HUES64 (cell line): ENCODE data around the gene HBQ1.
"Not testable (repeated sequence)": the region's sequence is repeated elsewhere in the genome, so short reads cannot be mapped to it uniquely, and the experiment has no call there.

Experiments
- H3K27ac ChIP-seq: 2 replicates; pipeline ENCODE4 v1.7.0; 2013; ENCODE audit warnings: low read depth, low read length, inconsistent platforms
- H3K27me3 ChIP-seq: 2 replicates; pipeline ENCODE4 v1.6.1; 2013; ENCODE audit warnings: mild to moderate bottlenecking, low read length; ENCODE audit not compliant: insufficient read depth
- H3K36me3 ChIP-seq: 2 replicates; pipeline ENCODE4 v1.6.1; 2013; ENCODE audit warnings: mild to moderate bottlenecking, low read length; ENCODE audit not compliant: insufficient read depth
- H3K4me1 ChIP-seq: 2 replicates; pipeline ENCODE4 v1.6.1; 2013; ENCODE audit warnings: mild to moderate bottlenecking, low read length, moderate library complexity; ENCODE audit not compliant: insufficient read depth
- H3K4me3 ChIP-seq: 2 replicates; pipeline ENCODE4 v1.5.1; 2013; ENCODE audit warnings: mild to moderate bottlenecking, low read length, moderate library complexity
- H3K9ac ChIP-seq: 2 replicates; pipeline ENCODE4 v1.6.1; 2013; ENCODE audit warnings: mild to moderate bottlenecking, low read depth, low read length
- H3K9me3 ChIP-seq: 2 replicates; pipeline ENCODE4 v1.6.1; 2013; ENCODE audit warnings: low read depth, low read length; ENCODE audit not compliant: insufficient read depth
- WGBS: fragments of 150-250, 120-280 bp; methylation state at CpG from one replicate; pipeline ENCODE4 v1.1.7; 2013; ENCODE audit warnings: missing lambda C conversion rate; 5-methylcytosine and 5-hydroxymethylcytosine counted together

The HBQ1 gene

DNA sequence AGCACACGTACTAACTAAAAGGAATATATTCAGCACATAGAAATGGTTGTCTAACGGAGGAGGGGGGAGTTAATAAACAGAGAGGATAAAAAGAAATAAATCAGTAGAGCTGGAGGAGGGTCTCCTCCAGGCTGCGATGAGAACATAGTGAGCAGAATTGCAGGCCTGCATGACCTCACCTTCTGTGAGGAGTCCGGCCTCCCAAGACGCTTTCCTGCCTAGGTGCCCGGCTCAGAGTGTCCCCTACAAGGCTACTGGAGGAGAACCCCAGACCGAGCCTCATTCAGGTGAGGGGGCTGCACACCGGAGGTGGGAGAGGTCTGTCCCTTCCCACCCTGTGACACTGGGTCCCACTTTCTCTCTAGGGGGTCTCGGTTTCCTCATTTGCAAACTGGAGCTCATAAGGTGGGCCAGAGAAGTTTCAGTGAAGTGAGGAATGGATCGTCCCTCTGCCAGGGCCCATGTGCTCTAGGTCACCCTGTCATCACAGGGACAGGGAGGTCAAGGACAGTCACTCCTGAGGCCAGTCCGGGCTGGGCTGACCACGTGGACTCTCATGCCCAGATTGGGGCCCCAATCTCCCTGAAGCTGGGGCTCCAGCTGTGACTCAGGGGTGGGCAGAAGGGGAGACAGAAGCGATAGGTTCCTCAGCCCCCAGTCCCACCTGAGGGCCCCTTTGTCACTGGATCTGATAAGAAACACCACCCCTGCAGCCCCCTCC is 17.8 kb upstream of the HBQ1 start:
- H3K4me3 ChIP-seq: no peak overlapping the region
- H3K9ac ChIP-seq: no peak overlapping the region
- no peaks in the 10 kb centered on the region for H3K9me3 ChIP-seq
- H3K4me1 ChIP-seq: peaks cover 14% of the 10 kb centered on the region
- no peaks in the 10 kb centered on the region for H3K36me3 ChIP-seq
- 91% methylated on average over 13 of the region's 13 CpGs for WGBS
- no peak overlapping the region for H3K27ac ChIP-seq
- H3K27me3 ChIP-seq: peaks cover 66% of the 10 kb centered on the region

DNA sequence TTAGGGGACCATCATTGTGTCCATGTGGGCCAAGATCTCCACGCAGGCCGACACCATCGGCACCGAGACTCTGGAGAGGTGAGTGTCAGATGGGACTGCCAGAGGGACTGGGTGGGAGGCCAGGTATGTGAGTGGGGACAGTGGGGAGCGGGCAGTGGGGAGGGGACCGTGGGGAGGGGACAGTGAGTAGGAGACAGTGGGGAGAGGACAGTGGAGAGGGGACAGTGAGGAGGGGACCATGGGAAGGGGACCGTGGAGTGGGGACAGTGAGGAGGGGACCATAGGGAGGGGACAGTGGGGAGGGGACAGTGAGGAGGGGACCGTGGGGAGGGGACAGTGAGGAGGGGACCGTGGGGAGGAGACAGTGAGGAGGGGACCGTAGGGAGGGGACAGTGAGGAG is 17.1 kb upstream of the HBQ1 start:
- not testable (repeated sequence) for H3K36me3 ChIP-seq

DNA sequence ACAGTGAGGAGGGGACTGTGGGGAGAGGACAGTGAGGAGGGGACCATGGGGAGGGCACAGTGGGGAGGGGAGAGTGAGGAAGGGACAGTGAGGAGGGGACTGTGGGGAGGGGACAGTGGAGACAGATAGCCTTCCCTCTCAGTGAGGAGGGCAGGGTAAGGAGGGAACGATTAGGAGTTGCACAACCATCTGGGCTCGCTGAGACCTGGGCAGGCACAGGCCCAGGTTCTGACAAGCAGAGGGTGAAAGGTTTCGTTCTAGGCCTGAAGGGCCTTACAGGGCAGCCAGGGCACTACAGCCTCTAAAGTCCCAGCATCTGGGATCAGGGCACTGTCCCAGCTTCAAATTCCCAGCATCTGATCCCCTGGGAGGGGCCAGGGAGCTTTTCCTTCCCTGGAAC is 16.6 kb upstream of the HBQ1 start:
- Histone ChIP-seq H3K4me1 (peaks cover 14% of the 10 kb centered on the region), H3K27me3 (peaks cover 66% of the 10 kb centered on the region)
- H3K4me3 ChIP-seq, H3K36me3 ChIP-seq, H3K9me3 ChIP-seq, H3K27ac ChIP-seq, H3K9ac ChIP-seq: not testable (repeated sequence)
- no CpG with 5 or more reads among the region's 3 CpGs for WGBS

More for the DNA sequence above, 17.1 kb upstream of the HBQ1 start:
- Histone ChIP-seq H3K4me1 (peaks cover 14% of the 10 kb centered on the region), H3K27me3 (peaks cover 66% of the 10 kb centered on the region)
- H3K9ac ChIP-seq, H3K4me3 ChIP-seq, H3K27ac ChIP-seq, H3K9me3 ChIP-seq: not testable (repeated sequence)
- 85% methylated on average over 9 of the region's 10 CpGs for WGBS

DNA sequence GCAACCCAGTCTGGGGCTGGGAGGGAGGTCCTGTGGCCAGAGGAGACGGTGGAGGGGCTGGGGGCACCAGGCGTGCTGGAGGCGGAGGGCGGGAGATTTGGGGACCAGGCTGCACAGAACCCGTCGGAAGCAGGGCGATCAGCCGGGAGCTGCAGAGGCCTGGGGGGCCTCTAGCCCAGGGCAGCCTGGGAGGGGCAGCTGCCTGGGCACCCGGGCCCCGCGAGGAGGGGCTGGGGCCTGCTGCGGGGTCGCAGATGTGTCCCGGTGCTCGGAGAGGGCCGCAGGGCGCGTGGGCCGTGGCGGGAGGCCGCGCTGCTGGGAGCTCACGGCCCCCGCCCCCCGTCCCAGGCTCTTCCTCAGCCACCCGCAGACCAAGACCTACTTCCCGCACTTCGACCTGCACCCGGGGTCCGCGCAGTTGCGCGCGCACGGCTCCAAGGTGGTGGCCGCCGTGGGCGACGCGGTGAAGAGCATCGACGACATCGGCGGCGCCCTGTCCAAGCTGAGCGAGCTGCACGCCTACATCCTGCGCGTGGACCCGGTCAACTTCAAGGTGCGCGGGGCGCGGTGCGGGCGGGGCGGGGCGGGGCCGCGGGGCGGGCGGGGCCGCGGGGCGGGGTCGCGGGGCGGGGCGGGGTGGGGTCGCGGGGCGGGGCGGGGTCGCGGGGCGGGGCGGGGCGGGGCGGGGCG is 16.0 kb upstream of the HBQ1 start:
- not testable (repeated sequence) for H3K9me3 ChIP-seq, H3K4me3 ChIP-seq, H3K9ac ChIP-seq, H3K27ac ChIP-seq, H3K36me3 ChIP-seq
- no CpG with 5 or more reads among the region's 80 CpGs for WGBS
- Histone ChIP-seq H3K27me3 (peaks cover 68% of the 10 kb centered on the region), H3K4me1 (peaks cover 14% of the 10 kb centered on the region)

DNA sequence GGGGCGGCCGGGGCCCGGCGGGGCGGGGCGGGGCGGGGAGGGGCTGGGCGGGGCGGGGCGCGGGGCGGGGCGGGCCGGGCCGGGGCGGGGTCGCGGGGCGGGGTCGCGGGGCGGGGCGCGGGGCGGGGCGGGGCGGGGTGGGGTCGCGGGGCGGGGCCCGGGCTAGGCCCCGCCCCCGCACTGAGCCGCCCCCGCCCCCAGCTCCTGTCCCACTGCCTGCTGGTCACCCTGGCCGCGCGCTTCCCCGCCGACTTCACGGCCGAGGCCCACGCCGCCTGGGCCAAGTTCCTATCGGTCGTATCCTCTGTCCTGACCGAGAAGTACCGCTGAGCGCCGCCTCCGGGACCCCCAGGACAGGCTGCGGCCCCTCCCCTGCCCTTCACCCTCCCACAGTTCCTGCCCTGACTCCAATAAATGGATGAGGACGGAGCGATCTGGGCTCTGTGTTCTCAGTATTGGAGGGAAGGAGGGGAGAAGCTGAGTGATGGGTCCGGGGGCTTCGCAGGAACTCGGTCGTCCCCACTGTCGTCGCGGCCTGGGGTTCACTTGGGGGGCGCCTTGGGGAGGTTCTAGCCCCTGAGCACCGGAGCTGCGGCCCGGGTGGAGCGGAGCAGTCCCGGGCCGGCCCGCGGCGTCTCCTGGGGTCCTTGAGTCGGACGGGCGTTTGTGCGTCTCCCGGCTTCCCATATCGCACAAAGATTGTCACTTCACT is 15.3 kb upstream of the HBQ1 start:
- H3K4me1 ChIP-seq: peaks cover 14% of the 10 kb centered on the region
- H3K4me3 ChIP-seq: peak overlapping the region; percentile 49
- H3K27me3 ChIP-seq: peaks cover 70% of the 10 kb centered on the region
- no peak overlapping the region for H3K27ac ChIP-seq
- H3K9me3 ChIP-seq: no peaks in the 10 kb centered on the region
- H3K36me3 ChIP-seq: no peaks in the 10 kb centered on the region
- WGBS: 2% methylated on average over 50 of the region's 77 CpGs
- no peak overlapping the region for H3K9ac ChIP-seq

DNA sequence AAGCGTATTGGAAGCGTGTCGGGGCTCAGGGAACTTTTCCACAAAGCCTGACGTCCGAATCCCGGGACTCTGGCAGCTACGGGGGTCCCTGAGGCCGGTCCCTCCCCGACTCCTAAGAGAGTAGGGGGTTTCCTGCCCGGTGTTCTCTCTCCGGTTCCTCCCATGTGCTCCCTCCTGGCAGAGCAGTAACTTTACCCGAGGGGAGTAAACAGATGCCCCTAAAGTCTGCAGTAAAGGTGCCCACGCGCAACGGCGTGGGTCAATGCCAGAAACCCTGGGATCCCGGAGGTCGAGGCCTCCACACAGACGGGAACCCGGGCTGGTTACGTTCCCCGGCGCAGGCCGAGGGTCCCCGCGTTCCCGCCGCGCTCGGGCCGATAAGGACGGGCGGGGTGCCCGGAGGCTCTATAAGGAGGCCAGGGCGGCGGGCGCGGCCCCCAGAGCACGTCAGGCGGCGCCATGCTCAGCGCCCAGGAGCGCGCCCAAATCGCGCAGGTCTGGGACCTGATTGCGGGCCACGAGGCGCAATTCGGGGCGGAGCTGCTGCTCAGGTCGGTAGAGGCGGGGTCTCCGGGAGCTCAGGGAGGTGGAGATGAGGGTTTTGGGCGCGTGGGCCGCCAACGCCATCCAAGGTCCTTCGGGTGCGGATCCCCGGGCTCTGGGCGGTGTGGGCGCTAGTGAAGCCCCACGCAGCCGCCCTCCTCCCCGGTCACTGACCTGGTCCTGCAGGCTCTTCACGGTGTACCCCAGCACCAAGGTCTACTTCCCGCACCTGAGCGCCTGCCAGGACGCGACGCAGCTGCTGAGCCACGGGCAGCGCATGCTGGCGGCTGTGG is 14.5 kb upstream of the HBQ1 start, which contains the start of gene HBM:
HBM (plus strand) TSS at position 440 of the 836 bp plus-strand sequence; CDS start at position 460, 20 bp downstream.
- 5% methylated on average over 75 of the region's 75 CpGs for WGBS
- Histone ChIP-seq H3K27ac (no peak within 1 kb of the TSS), H3K27me3 (peaks cover 77% of the 10 kb centered on the region), H3K9ac (no peak within 1 kb of the TSS), H3K4me3 (peak within 1 kb of the TSS; percentile 49), H3K9me3 (no peaks in the 10 kb centered on the region), H3K36me3 (no peaks in the 10 kb centered on the region), H3K4me1 (peaks cover 17% of the 10 kb centered on the region)

DNA sequence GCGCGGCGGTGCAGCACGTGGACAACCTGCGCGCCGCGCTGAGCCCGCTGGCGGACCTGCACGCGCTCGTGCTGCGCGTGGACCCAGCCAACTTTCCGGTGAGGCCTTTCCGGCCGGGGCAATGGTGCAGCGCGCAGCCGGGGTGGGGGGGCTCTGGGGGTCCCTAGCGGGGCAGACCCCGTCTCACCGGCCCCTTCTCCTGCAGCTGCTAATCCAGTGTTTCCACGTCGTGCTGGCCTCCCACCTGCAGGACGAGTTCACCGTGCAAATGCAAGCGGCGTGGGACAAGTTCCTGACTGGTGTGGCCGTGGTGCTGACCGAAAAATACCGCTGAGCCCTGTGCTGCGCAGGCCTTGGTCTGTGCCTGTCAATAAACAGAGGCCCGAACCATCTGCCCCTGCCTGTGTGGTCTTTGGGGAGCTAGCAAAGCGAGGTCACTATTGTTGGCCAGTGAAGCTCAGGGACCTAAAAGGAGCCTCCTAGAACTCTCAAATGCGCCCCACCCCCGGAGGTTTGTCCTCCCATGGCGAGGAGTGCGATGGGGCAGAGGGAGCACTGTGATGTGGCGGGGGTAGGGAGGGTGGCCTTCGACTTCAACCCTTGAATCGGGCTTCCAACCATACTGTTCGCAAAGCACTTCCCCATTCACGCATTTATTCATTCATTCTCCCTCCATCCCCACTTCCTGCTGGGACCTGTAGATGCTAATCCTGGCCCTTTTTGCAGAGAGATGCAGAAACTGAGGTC is 13.7 kb upstream of the HBQ1 start:
- Histone ChIP-seq H3K27ac (no peak overlapping the region), H3K9me3 (no peaks in the 10 kb centered on the region), H3K4me1 (peaks cover 17% of the 10 kb centered on the region), H3K4me3 (peak overlapping the region; percentile 49; the same call in 1 of the 2 replicates), H3K27me3 (peaks cover 78% of the 10 kb centered on the region), H3K9ac (no peak overlapping the region), H3K36me3 (no peaks in the 10 kb centered on the region)
- 13% methylated on average over 43 of the region's 45 CpGs for WGBS

DNA sequence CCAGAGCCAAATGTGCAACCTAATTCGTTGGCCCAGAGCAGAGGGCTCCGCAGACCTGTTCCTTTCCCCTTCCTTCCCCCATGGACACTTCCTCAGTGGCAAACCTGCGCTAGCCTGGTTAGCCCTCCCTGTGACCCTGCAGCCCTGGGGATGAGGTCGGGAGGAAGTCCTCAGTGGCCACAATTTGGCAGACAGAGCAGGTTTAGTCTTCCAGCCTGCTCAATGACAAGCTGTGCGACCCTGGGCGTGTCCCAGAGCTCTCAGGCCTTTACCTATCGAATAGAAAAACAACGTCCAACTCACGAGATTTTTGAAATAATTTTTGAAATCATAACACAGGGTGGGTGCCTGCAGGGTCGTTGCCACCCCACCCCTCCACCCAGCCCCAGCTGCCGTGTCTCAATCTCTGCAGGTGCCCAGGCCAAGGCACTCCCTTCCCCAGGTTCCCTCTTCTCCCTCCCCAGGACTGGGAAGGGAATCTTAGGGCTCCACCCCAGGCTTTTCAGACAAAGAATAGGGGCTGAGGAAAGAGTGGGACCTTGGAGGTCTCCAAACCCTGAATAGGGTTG is 13.1 kb upstream of the HBQ1 start:
- no peak overlapping the region for H3K9ac ChIP-seq
- no peaks in the 10 kb centered on the region for H3K36me3 ChIP-seq
- H3K27ac ChIP-seq: no peak overlapping the region
- peak overlapping the region; percentile 49; the same call in 1 of the 2 replicates for H3K4me3 ChIP-seq
- H3K4me1 ChIP-seq: peaks cover 17% of the 10 kb centered on the region
- WGBS: 34% methylated on average over 11 of the region's 11 CpGs
- peaks cover 81% of the 10 kb centered on the region for H3K27me3 ChIP-seq
- no peaks in the 10 kb centered on the region for H3K9me3 ChIP-seq

DNA sequence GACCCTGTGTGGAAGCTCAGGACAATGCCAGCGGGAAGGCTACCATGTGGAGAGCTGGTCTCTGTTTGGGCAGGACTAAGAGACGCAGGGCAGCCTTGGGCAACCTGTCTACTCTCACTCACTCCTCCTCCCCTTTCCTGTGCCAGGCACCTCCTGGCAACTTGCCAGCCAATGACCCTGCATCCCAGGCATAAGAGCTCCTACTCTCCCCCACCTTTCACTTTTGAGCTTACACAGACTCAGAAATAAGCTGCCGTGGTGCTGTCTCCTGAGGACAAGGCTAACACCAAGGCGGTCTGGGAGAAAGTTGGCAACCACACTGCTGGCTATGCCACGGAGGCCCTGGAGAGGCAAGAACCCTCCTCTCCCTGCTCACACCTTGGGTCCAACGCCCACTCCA is 11.8 kb upstream of the HBQ1 start:
- no peaks in the 10 kb centered on the region for H3K36me3 ChIP-seq
- H3K9me3 ChIP-seq: no peaks in the 10 kb centered on the region
- H3K9ac ChIP-seq: no peak overlapping the region
- peaks cover 79% of the 10 kb centered on the region for H3K27me3 ChIP-seq
- no peak overlapping the region for H3K27ac ChIP-seq
- peaks cover 17% of the 10 kb centered on the region for H3K4me1 ChIP-seq
- no peak overlapping the region for H3K4me3 ChIP-seq
- WGBS: 82% methylated on average over 6 of the region's 6 CpGs

DNA sequence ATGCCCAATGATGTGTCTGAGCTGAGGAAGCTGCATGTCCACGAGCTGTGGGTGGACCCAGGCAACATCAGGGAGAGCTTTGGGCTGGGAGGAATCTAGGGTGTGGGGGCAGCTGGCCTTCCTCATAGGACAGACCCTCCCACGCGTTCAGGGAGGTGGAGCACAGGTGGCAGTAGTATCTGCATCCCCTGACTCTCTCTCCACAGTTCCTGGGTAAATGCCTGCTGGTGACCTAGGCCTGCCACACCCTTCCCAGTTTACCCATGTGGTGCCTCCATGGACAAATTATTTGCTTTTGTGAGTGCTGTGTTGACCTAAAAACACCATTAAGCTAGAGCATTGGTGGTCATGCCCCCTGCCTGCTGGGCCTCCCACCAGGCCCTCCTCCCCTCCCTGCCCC is 11.2 kb upstream of the HBQ1 start:
- Histone ChIP-seq H3K36me3 (no peaks in the 10 kb centered on the region), H3K9me3 (no peaks in the 10 kb centered on the region), H3K9ac (no peak overlapping the region), H3K27ac (no peak overlapping the region), H3K4me1 (peaks cover 17% of the 10 kb centered on the region), H3K27me3 (peaks cover 82% of the 10 kb centered on the region), H3K4me3 (no peak overlapping the region)
- 76% methylated on average over 3 of the region's 3 CpGs for WGBS
